MM.1S (cell line): ENCODE results near the gene PTGES3.

Experiments
- CTCF ChIP-seq: fragments of 300-600 bp; sonication (generic); IDR thresholded peaks from 2 replicates; pipeline ENCODE4 v1.5.1; 2016; ENCODE audit warnings: antibody characterized with exemption, low read length, mixed read lengths
- EZH2 ChIP-seq: fragments of 300-600 bp; sonication (generic); optimal IDR thresholded peaks from 2 replicates; pipeline ENCODE3; 2017; ENCODE audit warnings: low read depth, mild to moderate bottlenecking, antibody characterized with exemption, low read length, mixed read lengths
- EZH2phosphoT487 ChIP-seq: fragments of 300-600 bp; sonication (generic); IDR thresholded peaks from 2 replicates; pipeline ENCODE4 v1.6.1; 2018; ENCODE audit warnings: antibody characterized with exemption, low read length

DNA sequence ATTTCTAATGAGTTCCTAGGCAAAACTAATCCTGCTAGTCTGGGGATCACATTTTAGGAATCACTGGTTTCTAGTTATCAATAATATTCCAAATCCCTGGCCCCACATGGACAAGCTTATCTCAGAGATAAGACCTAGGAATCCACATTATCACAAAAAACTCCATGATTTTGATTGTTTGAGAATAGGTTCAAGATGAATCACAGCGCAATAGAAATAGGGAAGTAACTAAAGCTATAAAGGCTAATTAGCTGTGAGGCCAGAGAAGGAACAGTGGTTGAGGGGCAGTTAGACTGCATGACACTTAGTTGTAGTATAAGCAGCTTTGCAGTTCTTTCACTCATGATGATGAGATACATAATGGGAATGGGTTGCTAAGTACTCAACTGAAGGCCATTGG lies 29.2 kb downstream of the PTGES3 start:
- TF ChIP-seq CTCF (no peak), EZH2 (no peak), EZH2phosphoT487 (no peak)
